LoVo (cell line): ENCODE measurements around the gene SNX3.

Source experiments
- DNase-seq: peaks from one replicate; pipeline ENCODE4 v3.0.0-alpha.2; 2016; ENCODE audit warnings: low spot score

The SNX3 gene

GRCh38 chr6:108170332-108171290, 90.2 kb downstream of the SNX3 start:
- DNase-seq, result no peak

- DNase-seq, result no peak
Observed at GRCh38 chr6:108169464-108170331, 91.1 kb downstream of the SNX3 start.

- no peak for DNase-seq
Observed at GRCh38 chr6:108168501-108169463, 92.1 kb downstream of the SNX3 start.

GRCh38 chr6:108168090-108168463, 92.8 kb downstream of the SNX3 start:
- DNase-seq, result no peak

- DNase-seq, result no peak
Observed at GRCh38 chr6:108167449-108168089, 93.3 kb downstream of the SNX3 start.

GRCh38 chr6:108166664-108167448, 94.0 kb downstream of the SNX3 start:
- no peak for DNase-seq

- no peak for DNase-seq
Observed at GRCh38 chr6:108165714-108166663, 94.9 kb downstream of the SNX3 start, which contains the start of gene NR2E1. Gene NR2E1, plus strand, starts transcription at chr6:108166022. Its CDS starts 744 bp downstream, at chr6:108166766.

GRCh38 chr6:108164815-108165706, 95.8 kb downstream of the SNX3 start:
- DNase-seq, result no peak

GRCh38 chr6:108164543-108164814, 96.4 kb downstream of the SNX3 start:
- DNase-seq, result no peak

GRCh38 chr6:108163644-108164542, 96.9 kb downstream of the SNX3 start:
- DNase-seq, result no peak

- no peak for DNase-seq
Observed at GRCh38 chr6:108163267-108163643, 97.6 kb downstream of the SNX3 start.

GRCh38 chr6:108161724-108162282, 99.0 kb downstream of the SNX3 start:
- DNase-seq, result no peak
